K562 (cell line): ENCODE measurements around the gene LIPT1. TPM values are rescaled to one million over a fixed set of nuclear protein-coding genes. Genes with fewer than 3 reads are reported as not detected.

Source experiments
- ATAC-seq: fragments of 200-7000 bp; cut with Tn5 transposase; 3 replicates; pipeline ENCODE4 v1.9.1; 2020; ENCODE audit warnings: moderate library complexity
- BruUV-seq: library from RNA; stranded (reverse); fragments of 400-500 nt; replicated peaks from 2 replicates; lab custom pipeline; 2021; lab: Mats Ljungman, UMichigan
- CTCF ChIA-PET: fragments of 300-600 bp; formaldehyde crosslinking; extraction: SDS; loops from one replicate; lab custom pipeline; 2021; ENCODE audit warnings: low intra/inter-chr PET ratio; lab: Yijun Ruan, JAX
- POLR2A ChIA-PET: fragments of 300-600, 350-650 bp; sonication (Branson Sonifier 250); formaldehyde crosslinking; extraction: SDS; loops from one replicate; lab custom pipeline; 2021; ENCODE audit warnings: antibody characterized with exemption, inconsistent platforms; lab: Yijun Ruan, JAX
- DNase-seq, 4 experiments: peaks; one replicate each; pipeline versions ENCODE4 v3.0.0 to v3.0.0-alpha.2; 2011 to 2018; ENCODE audit warnings: low spot score in 3 of 4, mixed read lengths in 3 of 4; ENCODE audit errors: extremely low read depth in 1 of 4
- FAIRE-seq: peaks from 2 replicates; lab custom pipeline; 2011; peaks lifted over from hg19 to GRCh38; lab: Jason Lieb, UNC
- H2AFZ ChIP-seq: 2 replicates; pipeline ENCODE4 v1.6.0; 2011; ENCODE audit warnings: low read depth, low read length, control low read depth, inconsistent platforms
- H3K27ac ChIP-seq: fragments of 200-600 bp; 3 replicates; pipeline ENCODE4 v1.8.0; 2011; ENCODE audit warnings: low read depth, mild to moderate bottlenecking, control low read depth, inconsistent platforms, low read length, moderate library complexity, mixed read lengths; ENCODE audit errors: extremely low read depth
- H3K27me3 ChIP-seq, 2 experiments: fragments of 300-600 bp in 1 of 2; 2 replicates in 1 of 2; 3 replicates in 1 of 2; pipeline versions ENCODE4 v1.6.0 to v1.8.0; 2011; ENCODE audit warnings: inconsistent platforms in 2 of 2, low read length in 2 of 2, mild to moderate bottlenecking in 1 of 2, mixed read lengths in 1 of 2, moderate library complexity in 1 of 2; ENCODE audit not compliant: control insufficient read depth in 2 of 2, insufficient read depth in 2 of 2
- H3K36me3 ChIP-seq: fragments of 300-600 bp; 3 replicates; pipeline ENCODE4 v1.8.0; 2011; ENCODE audit warnings: mild to moderate bottlenecking, low read length, inconsistent platforms; ENCODE audit not compliant: control insufficient read depth, insufficient read depth
- H3K4me1 ChIP-seq, 2 experiments: fragments of 200-600 bp in 1 of 2; replicated peaks in 1 of 2; 2 replicates in 1 of 2; 3 replicates in 1 of 2; pipeline versions ENCODE4 v1.5.1 to v1.8.0; 2011; ENCODE audit warnings: inconsistent platforms in 2 of 2, low read length in 2 of 2, mild to moderate bottlenecking in 1 of 2, mixed read lengths in 1 of 2, moderate library complexity in 1 of 2; ENCODE audit not compliant: control insufficient read depth in 2 of 2, insufficient read depth in 2 of 2
- H3K4me2 ChIP-seq: 2 replicates; pipeline ENCODE4 v1.6.1; 2011; ENCODE audit warnings: low read length, control low read depth, inconsistent platforms, mixed read lengths; ENCODE audit not compliant: insufficient read depth
- H3K4me3 ChIP-seq: fragments of 200-600 bp; sonication (generic), shearing (Covaris generic); 2 replicates; pipeline ENCODE4 v1.5.1; 2016; ENCODE audit warnings: control low read depth, inconsistent platforms
- H3K79me2 ChIP-seq: fragments of 200-600 bp; 3 replicates; pipeline ENCODE4 v1.8.0; 2011; ENCODE audit warnings: low read length, inconsistent platforms; ENCODE audit not compliant: control insufficient read depth, insufficient read depth
- H3K9ac ChIP-seq, 2 experiments: 2 replicates each; pipeline versions ENCODE4 v1.6.0 to v1.6.1; 2011; ENCODE audit warnings: low read depth in 2 of 2, low read length in 2 of 2, control low read depth in 1 of 2, inconsistent platforms in 1 of 2, mild to moderate bottlenecking in 1 of 2, mixed read lengths in 1 of 2; ENCODE audit not compliant: insufficient read depth in 1 of 2
- H3K9me1 ChIP-seq: one replicate; pipeline ENCODE4 v1.6.0; 2011; ENCODE audit warnings: inconsistent platforms, mild to moderate bottlenecking, low read length, moderate library complexity; ENCODE audit not compliant: control insufficient read depth, insufficient read depth
- H3K9me3 ChIP-seq: replicated peaks from 2 replicates; pipeline ENCODE4 v1.5.1; 2011; ENCODE audit warnings: low read depth, low read length, inconsistent platforms; ENCODE audit not compliant: control insufficient read depth, insufficient read depth
- H4K20me1 ChIP-seq: replicated peaks from 2 replicates; pipeline ENCODE4 v1.6.1; 2011; ENCODE audit warnings: low read length, inconsistent platforms, mixed read lengths; ENCODE audit not compliant: control insufficient read depth, insufficient read depth
- NEUROD1 ChIP-seq: fragments of 150-350 bp; IDR thresholded peaks from 2 replicates; pipeline ENCODE4 v1.6.1; 2014; ENCODE audit warnings: borderline replicate concordance, low read length, low read depth; ENCODE audit not compliant: partially characterized antibody
- NR4A1 ChIP-seq, 2 experiments: fragments of 250-450 bp in 1 of 2; fragments of 450-650 bp in 1 of 2; sonication (Bioruptor Pico) in 1 of 2; IDR thresholded peaks; 2 replicates each; pipeline versions ENCODE4 v1.4.0 to v1.6.1; 2016 to 2020; ENCODE audit warnings: mild to moderate bottlenecking in 2 of 2, missing compliant biosample characterization in 1 of 2, missing genetic modification characterization in 1 of 2, moderate library complexity in 1 of 2
- SMARCB1 ChIP-seq: IDR thresholded peaks from 2 replicates; pipeline ENCODE4 v1.6.1; 2011; ENCODE audit warnings: improper control_type of control experiment, low read depth; ENCODE audit not compliant: insufficient read length
- TAL1 ChIP-seq: fragments of 450-650 bp; IDR thresholded peaks from 2 replicates; pipeline ENCODE4 v1.6.1; 2016; ENCODE audit warnings: mild to moderate bottlenecking
- ZNF24 ChIP-seq: fragments of 450-650 bp; IDR thresholded peaks from 2 replicates; pipeline ENCODE4 v1.6.1; 2016
- whole genome bisulfite sequencing: fragments of 100-300 bp; shearing (Covaris generic); methylation state at CpG from one replicate; pipeline ENCODE4 v1.1.6; 2016; ENCODE audit warnings: low coverage, mixed read lengths; ENCODE audit not compliant: insufficient coverage; ENCODE audit errors: missing lambda C conversion rate; 5-methylcytosine and 5-hydroxymethylcytosine counted together
- in situ Hi-C: fragments of 300-500 bp; cut with MboI; formaldehyde crosslinking; loops from 4 replicates; pipeline ENCODE4 v1.15.0; 2018; ENCODE audit warnings: inconsistent platforms, mixed read lengths
- intact Hi-C: fragments of 100-400 bp; cut with micrococcal nuclease; formaldehyde crosslinking; loops from 2 replicates; pipeline ENCODE4 v1.14.2; 2022
- polyA plus RNA-seq, 8 experiments: library from polyadenylated mRNA; depleted of rRNA in 4 of 8; stranded (reverse) in 5 of 8; unstranded in 3 of 8; fragments of >200 nt; fragmentation: Nextera tagmentation in 2 of 8; fragmentation: Illumina TruSeq in 1 of 8; extraction: Ambion mirVana in 2 of 8; extraction: Trizol in 1 of 8; gene quantifications; 2 replicates each; pipeline versions ENCODE4 v1.2.1 to v1.2.3, GENCODE V29; 2011 to 2014; ENCODE audit warnings: inconsistent platforms in 1 of 8, missing spikeins in 1 of 8
- total RNA-seq, 7 experiments: library from RNA; depleted of rRNA in 6 of 7; stranded (reverse); fragments of >200 nt in 6 of 7; fragmentation: Illumina TruSeq in 2 of 7; extraction: Trizol in 2 of 7; gene quantifications; 2 replicates each; pipeline versions ENCODE4 v1.2.1 to v1.2.3, GENCODE V29; 2011 to 2021; ENCODE audit warnings: low replicate concordance in 1 of 7
- TF ChIP-seq, protein P1 (sequence below): sonication (generic); formaldehyde crosslinking; IDR thresholded peaks from 2 replicates; pipeline ENCODE4 v1.8.1; 2023; ENCODE audit warnings: mild to moderate bottlenecking, missing genetic modification reagents
- TF ChIP-seq, protein P2 (sequence below): fragments of 450-650 bp; IDR thresholded peaks from 2 replicates; pipeline ENCODE4 v1.6.1; 2016
- TF ChIP-seq, protein P3 (sequence below): fragments of 250-450 bp; sonication (Bioruptor Pico); IDR thresholded peaks from 2 replicates; pipeline ENCODE4 v1.9.0; 2021; ENCODE audit warnings: mild to moderate bottlenecking
- TF ChIP-seq, protein P4 (sequence below): sonication (generic); formaldehyde crosslinking; IDR thresholded peaks from 2 replicates; pipeline ENCODE4 v1.8.1; 2022; ENCODE audit warnings: missing genetic modification reagents

LIPT1 gene
- total and polyA plus RNA-seq, 9 of the 15 experiments (the other 6 are each of a cell fraction or from before 2014, with no cell fraction given): 6.4 to 18.3 (median 11.6) TPM

DNA sequence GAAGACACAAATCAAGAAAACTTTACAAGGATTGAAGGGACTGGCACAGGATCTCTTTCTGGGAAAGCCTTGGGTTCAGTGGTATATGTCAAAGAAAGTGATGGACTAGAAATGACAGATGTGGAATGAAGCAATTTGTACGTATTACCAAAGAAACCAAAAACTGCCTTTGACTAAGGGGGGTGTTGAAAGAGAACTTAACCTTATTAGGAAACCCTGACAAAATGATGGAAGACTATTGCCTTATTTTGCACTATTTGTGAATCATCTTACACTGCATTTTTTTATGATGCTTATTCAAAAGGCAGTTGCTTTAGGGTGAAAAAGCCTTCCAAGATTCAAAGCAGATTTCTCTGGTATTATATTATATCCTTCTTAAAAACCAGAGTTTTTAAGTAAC, 4.1 kb upstream of the LIPT1 start (continued):
- TF ChIP-seq, protein P1, sequence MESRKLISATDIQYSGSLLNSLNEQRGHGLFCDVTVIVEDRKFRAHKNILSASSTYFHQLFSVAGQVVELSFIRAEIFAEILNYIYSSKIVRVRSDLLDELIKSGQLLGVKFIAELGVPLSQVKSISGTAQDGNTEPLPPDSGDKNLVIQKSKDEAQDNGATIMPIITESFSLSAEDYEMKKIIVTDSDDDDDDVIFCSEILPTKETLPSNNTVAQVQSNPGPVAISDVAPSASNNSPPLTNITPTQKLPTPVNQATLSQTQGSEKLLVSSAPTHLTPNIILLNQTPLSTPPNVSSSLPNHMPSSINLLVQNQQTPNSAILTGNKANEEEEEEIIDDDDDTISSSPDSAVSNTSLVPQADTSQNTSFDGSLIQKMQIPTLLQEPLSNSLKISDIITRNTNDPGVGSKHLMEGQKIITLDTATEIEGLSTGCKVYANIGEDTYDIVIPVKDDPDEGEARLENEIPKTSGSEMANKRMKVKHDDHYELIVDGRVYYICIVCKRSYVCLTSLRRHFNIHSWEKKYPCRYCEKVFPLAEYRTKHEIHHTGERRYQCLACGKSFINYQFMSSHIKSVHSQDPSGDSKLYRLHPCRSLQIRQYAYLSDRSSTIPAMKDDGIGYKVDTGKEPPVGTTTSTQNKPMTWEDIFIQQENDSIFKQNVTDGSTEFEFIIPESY (CRISPR knock-in tag): no peak
- TF ChIP-seq, protein P2, sequence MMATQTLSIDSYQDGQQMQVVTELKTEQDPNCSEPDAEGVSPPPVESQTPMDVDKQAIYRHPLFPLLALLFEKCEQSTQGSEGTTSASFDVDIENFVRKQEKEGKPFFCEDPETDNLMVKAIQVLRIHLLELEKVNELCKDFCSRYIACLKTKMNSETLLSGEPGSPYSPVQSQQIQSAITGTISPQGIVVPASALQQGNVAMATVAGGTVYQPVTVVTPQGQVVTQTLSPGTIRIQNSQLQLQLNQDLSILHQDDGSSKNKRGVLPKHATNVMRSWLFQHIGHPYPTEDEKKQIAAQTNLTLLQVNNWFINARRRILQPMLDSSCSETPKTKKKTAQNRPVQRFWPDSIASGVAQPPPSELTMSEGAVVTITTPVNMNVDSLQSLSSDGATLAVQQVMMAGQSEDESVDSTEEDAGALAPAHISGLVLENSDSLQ: no peak

DNA sequence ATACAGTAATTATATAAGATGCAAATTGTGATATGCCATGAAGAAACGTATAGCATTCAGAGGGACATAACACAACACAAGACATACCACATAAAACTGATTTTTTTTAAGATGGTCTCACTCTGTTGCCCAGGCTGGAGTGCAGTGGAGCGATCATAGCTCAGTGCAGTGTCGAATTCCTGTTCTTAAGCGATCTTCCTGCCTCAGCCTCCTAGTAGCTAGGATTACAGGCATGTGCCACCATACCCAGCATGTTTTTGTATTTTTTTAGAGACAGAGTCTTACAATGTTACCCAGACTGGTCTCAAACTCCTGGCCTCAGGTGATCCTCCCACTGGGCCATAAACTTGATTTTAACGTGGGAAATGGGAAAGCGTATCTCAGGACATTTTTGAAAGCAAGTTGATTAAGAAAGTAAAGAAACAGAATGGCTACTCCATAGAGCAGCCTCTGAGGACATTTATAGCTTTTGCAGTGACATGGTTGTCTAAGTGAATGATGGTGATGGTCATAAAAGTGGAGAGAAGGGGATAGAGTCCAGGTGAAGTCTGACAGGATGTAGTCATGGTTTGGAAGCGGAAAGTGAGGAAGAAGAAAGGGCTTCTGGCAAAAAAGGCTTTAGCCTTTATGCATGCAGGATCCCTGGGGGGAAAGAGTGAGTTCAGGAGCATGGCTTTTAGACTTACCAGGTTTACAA, 2.4 kb upstream of the LIPT1 start:
- H3K79me2 ChIP-seq: peaks cover 32% of the 10 kb centered on the region
- DNase-seq (no peak), ATAC-seq (no peak), FAIRE-seq (no peak)
- CTCF ChIA-PET: no interaction called here
- POLR2A ChIA-PET: interaction anchor here (0.6 to 0.7 kb wide), 2 partner anchors 10 to 196 kb away, joined by 4 read pairs; partner anchors contain the start of gene C2orf15
- in situ Hi-C loops (no loop called here), intact Hi-C loops (no loop called here)
- no peaks in the 10 kb centered on the region for H3K9me3 ChIP-seq
- no peak overlapping the region for H3K4me3 ChIP-seq
- H3K4me2 ChIP-seq: no peak overlapping the region
- H3K36me3 ChIP-seq: peaks cover 16% of the 10 kb centered on the region
- WGBS: 78% methylated on average over 7 of the region's 7 CpGs
- H3K4me1 ChIP-seq: peaks cover 11 to 21% of the 10 kb centered on the region in 2 experiments; a peak in 4 of 5 replicates
- no TSS peak for BruUV-seq
- H3K9ac ChIP-seq: no peak overlapping the region
- TF ChIP-seq ZNF24: no peak
- no peak for TF ChIP-seq SMARCB1
- TF ChIP-seq NR4A1 (CRISPR knock-in tag; IDR thresholded peaks at IDR 0.05): no peak
- no peak for TF ChIP-seq NR4A1 (tag; IDR thresholded peaks at IDR 0.05)
- TF ChIP-seq, protein P3, sequence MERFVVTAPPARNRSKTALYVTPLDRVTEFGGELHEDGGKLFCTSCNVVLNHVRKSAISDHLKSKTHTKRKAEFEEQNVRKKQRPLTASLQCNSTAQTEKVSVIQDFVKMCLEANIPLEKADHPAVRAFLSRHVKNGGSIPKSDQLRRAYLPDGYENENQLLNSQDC (CRISPR knock-in tag): no peak
- TF ChIP-seq, protein P4, sequence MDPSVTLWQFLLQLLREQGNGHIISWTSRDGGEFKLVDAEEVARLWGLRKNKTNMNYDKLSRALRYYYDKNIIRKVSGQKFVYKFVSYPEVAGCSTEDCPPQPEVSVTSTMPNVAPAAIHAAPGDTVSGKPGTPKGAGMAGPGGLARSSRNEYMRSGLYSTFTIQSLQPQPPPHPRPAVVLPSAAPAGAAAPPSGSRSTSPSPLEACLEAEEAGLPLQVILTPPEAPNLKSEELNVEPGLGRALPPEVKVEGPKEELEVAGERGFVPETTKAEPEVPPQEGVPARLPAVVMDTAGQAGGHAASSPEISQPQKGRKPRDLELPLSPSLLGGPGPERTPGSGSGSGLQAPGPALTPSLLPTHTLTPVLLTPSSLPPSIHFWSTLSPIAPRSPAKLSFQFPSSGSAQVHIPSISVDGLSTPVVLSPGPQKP (CRISPR knock-in tag): no peak
- no peak for TF ChIP-seq NEUROD1
- TF ChIP-seq TAL1: no peak
- no peak overlapping the region for H3K27ac ChIP-seq
- H2AFZ ChIP-seq: no peak overlapping the region
- no peaks in the 10 kb centered on the region for H3K27me3 ChIP-seq
- H4K20me1 ChIP-seq: no peaks in the 10 kb centered on the region
- H3K9me1 ChIP-seq: no peaks in the 10 kb centered on the region
